H9 (cell line): ENCODE data around the gene HEPN1. TPM values are rescaled to one million over a fixed set of nuclear protein-coding genes. Genes with fewer than 3 reads are reported as not detected.
A peak's percentile ranks its signal among the peaks of the same experiment; 100 is the strongest.

Experiments
- DNase-seq: peaks from one replicate; pipeline ENCODE4 v3.0.0-alpha.2; 2017
- H2AFZ ChIP-seq: one replicate; pipeline ENCODE4 v1.6.1; 2013; ENCODE audit warnings: mild to moderate bottlenecking, low read length, control low read depth, moderate library complexity
- H2AK5ac ChIP-seq: 2 replicates; pipeline ENCODE4 v1.6.1; 2013; ENCODE audit warnings: low read length, control low read depth, mixed read lengths; ENCODE audit not compliant: insufficient read length
- H2BK120ac ChIP-seq: one replicate; pipeline ENCODE4 v1.6.1; 2013; ENCODE audit warnings: low read depth, mild to moderate bottlenecking, low read length, control low read depth, inconsistent platforms; ENCODE audit not compliant: poor library complexity, severe bottlenecking
- H2BK12ac ChIP-seq: 2 replicates; pipeline ENCODE4 v1.6.1; 2013; ENCODE audit warnings: low read length, control low read depth, mixed read lengths, low read depth; ENCODE audit not compliant: insufficient read length
- H2BK15ac ChIP-seq: 2 replicates; pipeline ENCODE4 v1.6.1; 2013; ENCODE audit warnings: low read depth, low read length, control low read depth
- H2BK20ac ChIP-seq: one replicate; pipeline ENCODE4 v1.6.1; 2013; ENCODE audit warnings: low read depth, mild to moderate bottlenecking, low read length, control low read depth, inconsistent platforms; ENCODE audit not compliant: poor library complexity, severe bottlenecking
- H2BK5ac ChIP-seq: 2 replicates; pipeline ENCODE4 v1.6.1; 2013; ENCODE audit warnings: low read length, control low read depth, mixed read lengths; ENCODE audit not compliant: insufficient read length
- H3K14ac ChIP-seq: 2 replicates; pipeline ENCODE4 v1.6.1; 2013; ENCODE audit warnings: low read length, control low read depth; ENCODE audit not compliant: insufficient read depth
- H3K18ac ChIP-seq: 2 replicates; pipeline ENCODE4 v1.6.1; 2013; ENCODE audit warnings: low read depth, mild to moderate bottlenecking, mixed read lengths, low read length, control low read depth; ENCODE audit not compliant: insufficient read length
- H3K23ac ChIP-seq: 2 replicates; pipeline ENCODE4 v1.6.1; 2013; ENCODE audit warnings: low read length, control low read depth, mixed read lengths, low read depth; ENCODE audit not compliant: insufficient read length
- H3K23me2 ChIP-seq: 2 replicates; pipeline ENCODE4 v1.6.1; 2013; ENCODE audit warnings: low read depth, mild to moderate bottlenecking, mixed read lengths, low read length, control low read depth; ENCODE audit not compliant: insufficient read length, poor library complexity, severe bottlenecking
- H3K27ac ChIP-seq: 2 replicates; pipeline ENCODE4 v1.5.1; 2013; ENCODE audit warnings: low read length, control low read depth, mixed read lengths, low read depth; ENCODE audit not compliant: insufficient read length
- H3K27me3 ChIP-seq: 2 replicates; pipeline ENCODE4 v1.6.1; 2013; ENCODE audit warnings: low read length, control low read depth, inconsistent platforms; ENCODE audit not compliant: insufficient read depth
- H3K4ac ChIP-seq: 2 replicates; pipeline ENCODE4 v1.6.1; 2013; ENCODE audit warnings: low read depth, mild to moderate bottlenecking, control low read depth, inconsistent platforms, low read length, moderate library complexity
- H3K4me1 ChIP-seq: 2 replicates; pipeline ENCODE4 v1.6.1; 2013; ENCODE audit warnings: low read length, control low read depth, inconsistent platforms; ENCODE audit not compliant: insufficient read depth
- H3K4me2 ChIP-seq: 2 replicates; pipeline ENCODE4 v1.6.1; 2013; ENCODE audit warnings: low read length, control low read depth, mixed read lengths; ENCODE audit not compliant: insufficient read length, insufficient read depth
- H3K56ac ChIP-seq: 2 replicates; pipeline ENCODE4 v1.6.1; 2013; ENCODE audit warnings: low read depth, mild to moderate bottlenecking, mixed read lengths, low read length, control low read depth; ENCODE audit not compliant: insufficient read length
- H3K79me1 ChIP-seq: 2 replicates; pipeline ENCODE4 v1.6.1; 2013; ENCODE audit warnings: low read depth, mild to moderate bottlenecking, moderate library complexity, low read length, control low read depth, inconsistent platforms; ENCODE audit not compliant: insufficient read depth, poor library complexity, severe bottlenecking
- H3K79me2 ChIP-seq: 2 replicates; pipeline ENCODE4 v1.6.1; 2013; ENCODE audit warnings: low read length, control low read depth, inconsistent platforms; ENCODE audit not compliant: insufficient read depth
- H3K9ac ChIP-seq: 2 replicates; pipeline ENCODE4 v1.6.1; 2013; ENCODE audit warnings: low read length, control low read depth, mixed read lengths; ENCODE audit not compliant: insufficient read length; ENCODE audit errors: extremely low read depth
- H3K9me3 ChIP-seq: one replicate; pipeline ENCODE4 v1.6.1; 2013; ENCODE audit warnings: low read depth, low read length, inconsistent platforms; ENCODE audit not compliant: control insufficient read depth
- H3T11ph ChIP-seq: one replicate; pipeline ENCODE4 v1.6.1; 2013; ENCODE audit warnings: mild to moderate bottlenecking, low read length, control low read depth, inconsistent platforms
- H4K20me1 ChIP-seq: one replicate; pipeline ENCODE4 v1.6.1; 2013; ENCODE audit not compliant: control insufficient read depth, insufficient read length, insufficient read depth
- H4K5ac ChIP-seq: 2 replicates; pipeline ENCODE4 v1.6.1; 2013; ENCODE audit warnings: low read depth, mild to moderate bottlenecking, mixed read lengths, low read length, control low read depth; ENCODE audit not compliant: insufficient read length
- H4K8ac ChIP-seq: replicated peaks from 2 replicates; pipeline ENCODE4 v1.6.1; 2013; ENCODE audit warnings: low read length, control low read depth, mixed read lengths, low read depth; ENCODE audit not compliant: insufficient read length
- H4K91ac ChIP-seq: 2 replicates; pipeline ENCODE4 v1.6.1; 2013; ENCODE audit warnings: low read depth, mild to moderate bottlenecking, moderate library complexity, mixed read lengths, low read length, control low read depth; ENCODE audit not compliant: insufficient read length
- H3K27ac Mint-ChIP-seq, 3 experiments: 2 replicates in 2 of 3; 3 replicates in 1 of 3; pipeline ENCODE4 v1.8.0; 2020 to 2021; ENCODE audit warnings: mixed read lengths in 3 of 3, mild to moderate bottlenecking in 1 of 3, moderate library complexity in 1 of 3
- H3K27me3 Mint-ChIP-seq: 2 replicates; pipeline ENCODE4 v1.8.0; 2021; ENCODE audit warnings: low read depth, mild to moderate bottlenecking, moderate library complexity, mixed read lengths
- H3K36me3 Mint-ChIP-seq, 3 experiments: 2 replicates in 2 of 3; 3 replicates in 1 of 3; pipeline ENCODE4 v1.8.0; 2020 to 2021; ENCODE audit warnings: low read depth in 3 of 3, mixed read lengths in 3 of 3; ENCODE audit not compliant: insufficient read depth in 1 of 3
- H3K4me1 Mint-ChIP-seq, 2 experiments: 2 replicates each; pipeline ENCODE4 v1.8.0; 2020; ENCODE audit warnings: mixed read lengths in 2 of 2
- H3K4me3 Mint-ChIP-seq, 2 experiments: 2 replicates in 1 of 2; 3 replicates in 1 of 2; pipeline ENCODE4 v1.8.0; 2020 to 2021; ENCODE audit warnings: mild to moderate bottlenecking in 2 of 2, mixed read lengths in 2 of 2, moderate library complexity in 1 of 2
- H3K9me3 Mint-ChIP-seq, 2 experiments: 2 replicates in 1 of 2; 3 replicates in 1 of 2; pipeline ENCODE4 v1.8.0; 2020; ENCODE audit warnings: mild to moderate bottlenecking in 2 of 2, mixed read lengths in 2 of 2, moderate library complexity in 1 of 2
- CTCF ChIP-seq: fragments of 200-600 bp; sonication (generic); conservative IDR thresholded peaks from 3 replicates; pipeline ENCODE4 v1.8.0; 2021; ENCODE audit warnings: antibody characterized with exemption, mild to moderate bottlenecking
- WGBS: extraction: QIAGEN DNeasy Blood & Tissue Kit; methylation state at CpG from one replicate; pipeline ENCODE4 v1.1.7; 2013; ENCODE audit warnings: missing lambda C conversion rate, low lambda C conversion rate, mixed read lengths; ENCODE audit not compliant: insufficient read length; ENCODE audit errors: extremely low coverage; 5-methylcytosine and 5-hydroxymethylcytosine counted together
- total RNA-seq: library from RNA; stranded (reverse); gene quantifications from 2 replicates; pipeline ENCODE4 v1.2.1, GENCODE V29; 2021

Gene HEPN1
- total RNA-seq, 1 experiment from 2014 or later, result not detected

GRCh38 chr11:124884869-124885479 is 34.1 kb upstream of the HEPN1 start:
- H2BK12ac ChIP-seq, result no peak overlapping the region

More at GRCh38 chr11:124884869-124885479, 34.1 kb upstream of the HEPN1 start:
- peak overlapping the region in 1 of 3 experiments; percentile 86; a peak in 1 of 7 replicates for H3K27ac Mint-ChIP-seq
- H3K56ac ChIP-seq, result no peak overlapping the region
- no peak overlapping the region for H4K5ac ChIP-seq
- TF ChIP-seq CTCF, result no peak
- no peak overlapping the region for H3K18ac ChIP-seq
- peaks cover 29% of the 10 kb centered on the region for H3K27me3 Mint-ChIP-seq
- H3K27me3 ChIP-seq, result no peaks in the 10 kb centered on the region; the same call in 1 of the 2 replicates
- H3K9ac ChIP-seq, result no peak overlapping the region
- no peak overlapping the region for H2AK5ac ChIP-seq
- no peaks in the 10 kb centered on the region for H3K79me2 ChIP-seq
- no peaks in the 10 kb centered on the region for H3K4me1 ChIP-seq
- DNase-seq, result no peak
- WGBS, result no CpG with 5 or more reads among the region's 5 CpGs
- H3T11ph ChIP-seq, result no peak overlapping the region
- H2BK120ac ChIP-seq, result no peak overlapping the region
- no peaks in the 10 kb centered on the region for H3K79me1 ChIP-seq
- no peak overlapping the region for H3K14ac ChIP-seq
- H3K27ac ChIP-seq, result no peak overlapping the region
- no peak overlapping the region for H2BK5ac ChIP-seq
- H3K36me3 Mint-ChIP-seq, result no peaks in the 10 kb centered on the region
- H2BK20ac ChIP-seq, result no peak overlapping the region
- H4K20me1 ChIP-seq, result no peaks in the 10 kb centered on the region
- H3K4me2 ChIP-seq, result no peak overlapping the region
- no peaks in the 10 kb centered on the region for H3K23me2 ChIP-seq
- H3K4me3 Mint-ChIP-seq, result no peak overlapping the region
- no peak overlapping the region for H2BK15ac ChIP-seq
- no peak overlapping the region for H2AFZ ChIP-seq
- H3K4ac ChIP-seq, result no peak overlapping the region
- H3K9me3 Mint-ChIP-seq, result no peaks in the 10 kb centered on the region
- H4K8ac ChIP-seq, result no peak overlapping the region
- no peaks in the 10 kb centered on the region for H3K9me3 ChIP-seq
- 0 out of 4 replicates have a peak, but pooled peaks cover 0 to 3% of the 10 kb centered on the region in 2 experiments for H3K4me1 Mint-ChIP-seq
- H3K23ac ChIP-seq, result no peak overlapping the region
- H4K91ac ChIP-seq, result no peak overlapping the region
